Thoracic aorta (tissue), 2 donors: ENCODE data around the gene UTS2. TPM values are rescaled to one million over a fixed set of nuclear protein-coding genes. Genes with fewer than 3 reads are reported as not detected.

Experiments used
- ATAC-seq: fragments of 150-250 bp; one replicate; pipeline ENCODE4 v1.8.0; 2017; ENCODE audit warnings: low read depth; ENCODE audit not compliant: insufficient number of reproducible peaks, low FRiP score
- DNase-seq: peaks from one replicate; pipeline ENCODE4 v3.0.0-alpha.2; 2020; ENCODE audit warnings: low spot score
- H3K27ac ChIP-seq, 2 donors: fragments of 200-600 bp; sonication (generic); 1 replicate in 1 of 2; 2 replicates in 1 of 2; pipeline ENCODE4 v1.5.1; 2016; ENCODE audit warnings: mild to moderate bottlenecking in 2 of 2, moderate library complexity in 2 of 2
- H3K27me3 ChIP-seq: fragments of 200-600 bp; sonication (generic); replicated peaks from 2 replicates; pipeline ENCODE4 v1.6.0; 2016; ENCODE audit warnings: mild to moderate bottlenecking; ENCODE audit not compliant: insufficient read depth
- H3K36me3 ChIP-seq: fragments of 200-600 bp; sonication (generic); one replicate; pipeline ENCODE4 v1.5.1; 2016
- H3K4me1 ChIP-seq, 2 donors: fragments of 200-600 bp; sonication (generic); 1 replicate in 1 of 2; 2 replicates in 1 of 2; pipeline versions ENCODE4 v1.5.1 to v1.6.0; 2016; ENCODE audit warnings: low read depth in 2 of 2, mild to moderate bottlenecking in 1 of 2; ENCODE audit not compliant: control insufficient read depth in 1 of 2
- H3K4me3 ChIP-seq: fragments of 200-600 bp; sonication (generic); 2 replicates; pipeline ENCODE4 v1.5.1; 2016; ENCODE audit warnings: mild to moderate bottlenecking
- H3K9me3 ChIP-seq: fragments of 200-600 bp; sonication (generic); 2 replicates; pipeline ENCODE4 v1.5.1; 2016
- CTCF ChIP-seq: fragments of 200-600 bp; sonication (generic); IDR thresholded peaks from one replicate; pipeline ENCODE4 v1.5.1; 2019; ENCODE audit warnings: antibody characterized with exemption
- total RNA-seq, 2 donors: library from RNA; depleted of rRNA; stranded (reverse); fragments of >200 nt; gene quantifications; one replicate each; pipeline versions ENCODE4 v1.1.0 to v1.2.3, GENCODE V29; 2016

The UTS2 gene
- total RNA-seq, 2 donors from 2014 or later = not detected

DNA sequence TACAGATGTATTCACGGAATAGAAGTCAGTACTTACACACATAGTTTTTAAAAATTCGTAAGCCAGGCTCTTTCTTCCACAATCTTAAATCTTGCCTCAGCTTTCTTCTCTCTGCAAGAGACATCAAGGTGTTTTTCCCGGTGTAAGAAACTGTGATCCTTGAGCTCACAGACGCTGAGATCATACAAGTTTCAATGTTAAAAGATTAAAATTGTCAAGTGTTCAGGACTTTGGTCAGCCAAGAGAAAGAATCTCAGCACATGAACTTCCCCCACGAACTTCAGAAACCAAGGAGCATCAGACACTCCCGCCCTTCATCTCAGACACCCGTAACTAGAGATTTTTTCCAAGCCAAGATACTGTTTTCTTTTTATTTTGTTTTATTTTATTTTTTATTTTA, 6.2 kb downstream of the UTS2 start:
- ATAC-seq (no peak), DNase-seq (no peak)
- TF ChIP-seq CTCF = no peak
- H3K27me3 ChIP-seq = no peaks in the 10 kb centered on the region
- H3K27ac ChIP-seq = no peak overlapping the region
- no peak overlapping the region for H3K4me3 ChIP-seq
- no peaks in the 10 kb centered on the region for H3K9me3 ChIP-seq
- peaks cover 15% of the 10 kb centered on the region for H3K36me3 ChIP-seq
- no peaks in the 10 kb centered on the region for H3K4me1 ChIP-seq

- no peak for TF ChIP-seq CTCF
- Histone ChIP-seq H3K36me3 (peaks cover 17% of the 10 kb centered on the region), H3K4me3 (no peak overlapping the region), H3K27ac (no peak overlapping the region), H3K27me3 (no peaks in the 10 kb centered on the region), H3K4me1 (no peaks in the 10 kb centered on the region), H3K9me3 (no peaks in the 10 kb centered on the region)
- DNase-seq (no peak), ATAC-seq (no peak)
Measured at GRCh38 chr1:7845761-7846160, 7.1 kb downstream of the UTS2 start.

DNA sequence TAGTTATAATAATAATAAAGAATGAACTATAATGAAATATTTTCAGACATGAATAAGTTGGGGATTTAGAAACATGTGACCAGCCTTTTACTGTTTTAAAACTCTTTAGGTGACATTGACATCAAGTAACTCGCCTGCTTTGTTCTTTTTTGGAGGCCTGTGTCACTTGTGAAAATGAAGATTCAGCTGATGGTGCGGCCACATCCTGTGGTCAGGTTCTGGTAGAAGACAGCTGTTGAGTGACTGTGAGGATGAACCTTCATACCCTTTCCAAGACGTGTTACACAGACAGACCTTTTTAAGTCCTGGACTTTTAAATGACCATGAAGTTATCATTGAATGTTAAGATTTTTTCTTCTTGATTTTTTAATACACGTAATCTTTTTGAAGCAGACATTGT, 10.3 kb downstream of the UTS2 start:
- H3K4me3 ChIP-seq = no peak overlapping the region
- DNase-seq = no peak
- no peak for TF ChIP-seq CTCF
- peaks cover 43% of the 10 kb centered on the region for H3K36me3 ChIP-seq
- ATAC-seq = no peak
- H3K4me1 ChIP-seq = no peaks in the 10 kb centered on the region
- H3K9me3 ChIP-seq = peaks cover 6% of the 10 kb centered on the region
- H3K27me3 ChIP-seq = no peaks in the 10 kb centered on the region
- no peak overlapping the region for H3K27ac ChIP-seq

GRCh38 chr1:7839526-7839925, 13.3 kb downstream of the UTS2 start:
- Histone ChIP-seq H3K36me3 (peaks cover 65% of the 10 kb centered on the region), H3K27me3 (no peaks in the 10 kb centered on the region)
- no peak for TF ChIP-seq CTCF

DNA sequence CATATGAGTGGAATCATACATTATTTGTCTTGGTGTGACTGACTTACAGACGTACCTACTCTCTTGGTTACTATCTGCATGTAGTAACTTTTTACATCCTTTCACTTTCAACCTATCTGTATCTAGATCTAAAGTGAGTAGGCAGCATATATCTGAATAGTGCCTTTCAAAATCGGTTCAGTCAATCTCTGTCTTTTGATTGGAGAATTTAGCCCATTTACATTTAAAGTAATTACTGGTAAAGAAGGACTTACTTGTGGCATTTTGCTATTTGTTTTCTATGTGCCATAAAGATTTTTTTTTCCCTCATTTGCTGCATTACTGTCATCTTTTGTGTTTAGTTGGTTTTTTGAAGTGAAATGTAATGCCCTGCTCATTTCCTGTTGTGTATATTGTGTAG, 14.2 kb downstream of the UTS2 start:
- no peaks in the 10 kb centered on the region for H3K4me1 ChIP-seq
- peaks cover 6% of the 10 kb centered on the region for H3K9me3 ChIP-seq
- H3K36me3 ChIP-seq = peaks cover 62% of the 10 kb centered on the region
- no peak overlapping the region for H3K4me3 ChIP-seq
- H3K27ac ChIP-seq = no peak overlapping the region
- DNase-seq = no peak
- TF ChIP-seq CTCF = no peak
- H3K27me3 ChIP-seq = no peaks in the 10 kb centered on the region
- ATAC-seq = no peak

More at GRCh38 chr1:7839526-7839925, 13.3 kb downstream of the UTS2 start:
- Histone ChIP-seq H3K27ac (no peak overlapping the region), H3K4me3 (no peak overlapping the region), H3K9me3 (peaks cover 6% of the 10 kb centered on the region), H3K4me1 (no peaks in the 10 kb centered on the region)
- ATAC-seq (no peak), DNase-seq (no peak)
